ENCODE results near the gene SETMAR.

Gene SETMAR

GRCh38 chr3:4356546-4357410 lies 53.6 kb downstream of the SETMAR start:
- in situ Hi-C loops (cut with HindIII; ENCODE audit: low sequenced_read_pairs) = no loop called here
- TF ChIP-seq, protein P1, sequence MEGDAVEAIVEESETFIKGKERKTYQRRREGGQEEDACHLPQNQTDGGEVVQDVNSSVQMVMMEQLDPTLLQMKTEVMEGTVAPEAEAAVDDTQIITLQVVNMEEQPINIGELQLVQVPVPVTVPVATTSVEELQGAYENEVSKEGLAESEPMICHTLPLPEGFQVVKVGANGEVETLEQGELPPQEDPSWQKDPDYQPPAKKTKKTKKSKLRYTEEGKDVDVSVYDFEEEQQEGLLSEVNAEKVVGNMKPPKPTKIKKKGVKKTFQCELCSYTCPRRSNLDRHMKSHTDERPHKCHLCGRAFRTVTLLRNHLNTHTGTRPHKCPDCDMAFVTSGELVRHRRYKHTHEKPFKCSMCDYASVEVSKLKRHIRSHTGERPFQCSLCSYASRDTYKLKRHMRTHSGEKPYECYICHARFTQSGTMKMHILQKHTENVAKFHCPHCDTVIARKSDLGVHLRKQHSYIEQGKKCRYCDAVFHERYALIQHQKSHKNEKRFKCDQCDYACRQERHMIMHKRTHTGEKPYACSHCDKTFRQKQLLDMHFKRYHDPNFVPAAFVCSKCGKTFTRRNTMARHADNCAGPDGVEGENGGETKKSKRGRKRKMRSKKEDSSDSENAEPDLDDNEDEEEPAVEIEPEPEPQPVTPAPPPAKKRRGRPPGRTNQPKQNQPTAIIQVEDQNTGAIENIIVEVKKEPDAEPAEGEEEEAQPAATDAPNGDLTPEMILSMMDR (IDR thresholded peaks at IDR 0.05; ENCODE audit: low read depth, low read length) = no peak
- DNase-seq (ENCODE audit: low read depth, low spot score) = no peak
- H3K4me3 ChIP-seq (ENCODE audit: low read depth, low read length) = no peak overlapping the region

DNA sequence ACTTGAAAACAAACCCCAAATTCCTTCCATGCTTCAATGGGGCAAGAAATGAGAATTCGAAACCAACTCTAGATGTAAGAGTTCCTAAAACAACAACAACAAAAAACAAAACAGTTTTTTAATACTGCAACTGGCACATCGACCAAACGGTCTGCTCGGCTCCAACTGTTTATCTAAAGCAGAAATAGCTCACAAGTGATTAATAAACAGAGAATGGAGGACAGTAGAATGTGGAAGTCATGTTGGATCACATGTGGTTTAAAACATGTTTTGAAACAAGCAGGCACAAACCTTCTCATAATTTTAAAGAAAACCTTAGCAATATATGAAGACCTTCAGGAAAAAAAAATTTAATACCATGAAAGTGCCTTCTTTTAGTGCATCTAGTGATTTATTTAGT lies 55.1 kb downstream of the SETMAR start:
- no peak for DNase-seq (ENCODE audit: low read depth, low spot score)
- in situ Hi-C loops (cut with HindIII; ENCODE audit: low sequenced_read_pairs) = no loop called here
- TF ChIP-seq, protein P1 (IDR thresholded peaks at IDR 0.05; ENCODE audit: low read depth, low read length) = no peak
- no peak overlapping the region for H3K4me3 ChIP-seq (ENCODE audit: low read depth, low read length)

DNA sequence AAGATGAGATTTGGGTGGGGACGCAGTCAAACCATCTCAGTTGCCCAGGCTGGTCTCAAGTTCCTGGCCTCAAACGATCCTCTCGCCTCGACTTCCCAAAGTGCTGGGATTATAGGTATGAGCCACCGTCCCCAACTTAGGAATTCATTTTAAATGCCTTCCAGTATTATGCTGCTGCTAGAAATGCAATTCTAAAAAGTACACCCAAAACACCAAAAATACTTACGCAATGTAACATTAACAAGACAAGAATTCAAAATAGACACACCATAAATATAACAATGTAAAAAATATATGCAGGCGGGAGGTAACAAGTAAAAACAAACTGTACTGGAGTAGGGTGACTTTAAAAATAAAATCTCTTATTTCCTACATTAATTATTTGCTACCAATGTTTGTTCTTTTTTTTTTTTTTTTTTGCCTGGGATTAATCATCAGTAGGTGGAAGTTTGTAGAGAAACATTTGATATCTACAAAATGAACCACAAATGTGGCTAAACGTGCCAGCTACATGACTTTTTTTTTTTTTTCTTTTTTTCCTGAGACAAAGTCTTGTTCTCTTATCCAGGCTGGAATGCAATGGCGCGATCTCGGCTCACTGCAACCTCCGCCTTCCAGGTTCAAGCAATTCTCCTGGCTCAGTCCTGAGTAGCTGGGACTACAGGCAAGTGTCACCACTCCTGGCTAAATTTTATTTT lies 56.8 kb downstream of the SETMAR start:
- in situ Hi-C loops (cut with HindIII; ENCODE audit: low sequenced_read_pairs) = no loop called here
- no peak overlapping the region for H3K4me3 ChIP-seq (ENCODE audit: low read depth, low read length)
- TF ChIP-seq, protein P1 (IDR thresholded peaks at IDR 0.05; ENCODE audit: low read depth, low read length) = no peak
- no peak for DNase-seq (ENCODE audit: low read depth, low spot score)

DNA sequence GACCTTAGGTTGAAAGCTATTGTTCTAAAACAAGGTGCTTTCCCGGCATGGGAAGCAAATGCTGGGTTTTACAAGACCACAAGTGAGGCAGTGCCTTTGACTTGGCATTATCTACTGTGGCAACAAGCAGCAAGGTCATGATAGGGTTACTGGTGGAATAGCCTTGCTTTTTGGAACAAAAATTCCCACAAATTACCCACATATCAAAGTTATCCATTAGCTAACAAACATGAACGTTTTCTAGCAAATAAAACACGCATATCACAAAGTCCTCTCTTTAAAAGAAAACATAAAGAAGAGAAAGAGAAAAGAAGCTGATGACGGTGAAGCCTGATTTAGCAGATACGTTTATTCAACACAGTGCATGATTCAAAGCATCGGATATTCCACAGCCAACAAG lies 57.6 kb downstream of the SETMAR start:
- TF ChIP-seq, protein P1 (IDR thresholded peaks at IDR 0.05; ENCODE audit: low read depth, low read length) = no peak
- in situ Hi-C loops (cut with HindIII; ENCODE audit: low sequenced_read_pairs) = no loop called here
- no peak overlapping the region for H3K4me3 ChIP-seq (ENCODE audit: low read depth, low read length)
- DNase-seq (ENCODE audit: low read depth, low spot score) = no peak

GRCh38 chr3:4362523-4362922 lies 59.4 kb downstream of the SETMAR start:
- H3K4me3 ChIP-seq (ENCODE audit: low read depth, low read length) = no peak overlapping the region
- TF ChIP-seq, protein P1 (IDR thresholded peaks at IDR 0.05; ENCODE audit: low read depth, low read length) = no peak
- in situ Hi-C loops (cut with HindIII; ENCODE audit: low sequenced_read_pairs) = no loop called here
- DNase-seq (ENCODE audit: low read depth, low spot score) = no peak
